ENCODE measurements around the gene LONRF3.

The LONRF3 gene

DNA sequence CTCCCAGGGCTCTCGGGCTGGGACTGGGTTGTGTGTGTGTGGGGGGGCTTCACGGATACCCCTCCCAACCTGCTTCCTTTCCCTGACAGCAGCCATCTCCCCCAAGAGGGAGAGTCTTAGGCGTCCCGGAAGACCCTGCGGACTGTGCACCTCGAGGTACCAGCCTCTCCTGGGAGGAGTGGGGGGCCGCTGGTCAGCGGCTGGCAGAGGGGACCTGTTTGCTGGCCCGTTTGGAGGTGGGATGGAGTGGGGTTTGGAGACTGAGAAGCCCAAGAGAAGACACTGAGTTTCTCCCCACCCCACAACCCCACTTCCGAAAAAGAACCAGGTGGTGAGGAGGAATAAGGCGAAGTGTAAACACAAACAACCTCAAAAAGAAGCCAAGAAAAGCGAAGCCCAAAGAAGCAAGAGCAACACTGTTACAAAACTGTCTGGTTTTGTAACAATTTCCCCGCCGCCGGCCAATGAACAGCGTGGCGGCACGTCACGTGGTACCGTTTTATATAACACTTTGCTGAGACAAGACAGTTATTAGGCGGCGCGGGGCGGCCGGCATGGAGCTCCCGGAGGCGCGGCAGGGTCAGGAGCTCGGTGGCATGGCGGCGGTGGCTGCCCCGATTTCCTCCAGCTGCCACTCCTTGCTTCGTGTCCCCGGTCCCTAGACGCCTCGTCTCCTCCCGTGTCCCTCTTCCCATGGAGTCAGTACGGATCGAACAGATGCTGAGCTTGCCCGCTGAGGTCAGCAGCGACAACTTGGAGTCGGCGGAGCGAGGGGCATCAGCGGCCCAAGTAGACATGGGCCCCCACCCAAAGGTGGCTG, at the start of gene LONRF3:
TSS of gene LONRF3 (plus strand) at position 531 of the 820 bp plus-strand sequence. CDS start at position 694, 163 bp downstream.
- DNase-seq = no peak

DNA sequence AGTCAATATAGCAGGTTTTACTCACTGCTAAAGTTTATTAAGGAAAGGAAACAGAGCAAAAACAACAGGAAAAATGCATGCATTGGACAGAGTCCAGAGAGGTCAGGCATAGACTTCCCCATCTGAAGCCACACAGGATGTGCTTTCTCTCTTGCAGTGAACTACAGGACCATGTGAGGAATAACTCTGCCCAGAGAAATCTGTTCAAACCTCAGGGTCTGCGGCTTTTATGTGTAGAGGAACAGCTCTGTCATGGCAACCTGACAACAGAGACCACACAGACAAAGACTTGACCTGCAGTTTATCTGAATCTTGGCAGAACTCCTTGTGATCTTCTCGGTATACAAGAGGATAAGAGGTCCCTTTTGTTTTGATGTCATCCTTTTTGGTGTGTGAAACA, 46.3 kb upstream of the LONRF3 start:
- DNase-seq = no peak

DNA sequence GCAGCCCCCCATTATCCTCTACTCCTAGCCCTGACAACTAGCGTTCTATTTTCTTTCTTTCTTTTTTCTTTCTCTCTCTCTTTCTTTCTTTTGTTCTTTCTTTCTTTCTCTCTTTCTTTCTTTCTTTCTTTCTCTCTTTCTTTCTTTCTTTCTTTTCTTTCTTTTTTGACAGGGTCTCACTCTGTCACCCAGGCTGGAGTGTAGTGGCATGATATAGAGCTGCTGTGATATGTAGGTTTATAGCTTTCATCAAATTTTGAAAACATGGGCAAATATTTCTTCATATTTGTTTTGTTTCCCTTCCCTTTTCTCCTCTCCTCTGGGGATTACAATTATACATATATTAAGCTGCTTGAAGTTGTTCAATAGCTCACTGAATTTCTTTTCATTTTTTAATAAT, 39.1 kb upstream of the LONRF3 start:
- no peak for DNase-seq

DNA sequence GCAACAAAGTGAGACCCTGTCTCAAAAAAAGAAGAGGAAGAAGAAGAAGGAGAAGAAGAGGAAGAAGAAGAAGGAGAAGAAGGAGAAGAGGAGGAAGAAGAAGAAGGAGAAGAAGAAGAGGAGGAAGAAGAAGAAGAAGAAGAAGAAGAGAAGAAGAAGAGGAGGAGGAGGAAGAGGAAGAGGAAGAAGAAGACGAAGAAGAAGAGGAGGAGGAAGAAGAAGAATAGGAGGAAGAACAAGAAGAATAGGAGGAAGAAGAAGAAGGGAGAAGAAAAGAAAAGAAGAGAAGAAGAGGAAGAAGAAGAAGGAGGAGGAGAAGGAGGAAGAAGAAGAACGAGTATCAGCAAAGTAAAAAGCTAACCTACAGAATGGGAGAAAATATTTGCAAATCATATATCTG, 33.3 kb upstream of the LONRF3 start:
- DNase-seq = no peak

DNA sequence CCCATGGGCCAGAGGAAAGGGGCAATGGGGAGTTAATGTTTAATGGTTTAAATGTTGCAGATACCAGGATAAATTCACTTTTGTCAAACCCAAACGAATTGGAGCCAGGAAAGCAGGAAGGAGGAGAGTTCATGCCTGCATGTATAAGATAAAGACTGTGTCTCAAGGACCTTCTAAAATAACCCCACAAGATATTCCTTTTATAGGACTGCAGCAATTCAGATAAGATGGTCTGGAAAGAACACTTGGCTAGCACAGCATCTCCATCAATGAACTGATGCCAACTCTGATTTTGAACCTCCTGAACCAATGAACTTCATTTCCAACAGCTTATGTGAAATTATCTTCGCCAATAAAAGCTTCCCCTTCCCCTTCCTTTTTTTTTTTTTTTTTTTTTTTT, 31.3 kb upstream of the LONRF3 start:
- DNase-seq = no peak

DNA sequence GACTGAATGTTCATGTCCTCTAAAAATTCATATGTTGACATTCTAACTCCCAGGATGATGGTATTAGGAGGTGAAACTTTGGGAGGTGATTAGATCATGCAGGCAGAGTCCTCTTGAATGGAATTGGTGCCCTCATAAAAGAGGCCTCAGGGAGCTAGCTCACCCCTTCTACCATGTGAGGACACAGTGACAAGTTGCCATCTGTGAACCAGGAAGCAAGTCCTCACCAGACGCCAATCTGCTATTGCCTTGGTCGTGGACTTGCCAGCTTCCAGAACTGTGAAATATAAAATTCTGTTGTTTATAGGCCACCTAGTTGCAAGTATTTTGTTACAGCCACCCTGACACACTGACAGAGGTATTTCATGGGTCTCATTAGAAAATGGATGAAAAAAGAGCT, 28.5 kb upstream of the LONRF3 start:
- no peak for DNase-seq

DNA sequence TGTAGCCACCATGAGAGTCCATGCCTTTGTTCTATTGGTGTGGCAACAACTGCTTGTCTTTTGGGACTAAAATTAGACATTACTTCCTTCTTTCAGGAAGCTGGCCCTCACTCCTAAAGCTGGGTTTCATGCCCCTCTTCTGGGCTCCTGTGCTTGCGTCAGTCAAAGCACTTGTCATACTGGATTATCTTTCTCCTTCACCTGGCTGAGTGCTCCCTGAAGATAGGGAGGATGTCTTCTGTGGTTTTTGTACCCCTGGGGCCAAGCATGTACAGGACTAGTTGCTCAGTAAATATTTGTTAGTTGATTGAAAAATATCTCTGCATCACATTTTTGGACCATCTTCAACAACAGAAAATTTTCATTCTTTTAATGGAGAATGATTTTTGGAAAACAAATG, 26.1 kb upstream of the LONRF3 start:
- no peak for DNase-seq

DNA sequence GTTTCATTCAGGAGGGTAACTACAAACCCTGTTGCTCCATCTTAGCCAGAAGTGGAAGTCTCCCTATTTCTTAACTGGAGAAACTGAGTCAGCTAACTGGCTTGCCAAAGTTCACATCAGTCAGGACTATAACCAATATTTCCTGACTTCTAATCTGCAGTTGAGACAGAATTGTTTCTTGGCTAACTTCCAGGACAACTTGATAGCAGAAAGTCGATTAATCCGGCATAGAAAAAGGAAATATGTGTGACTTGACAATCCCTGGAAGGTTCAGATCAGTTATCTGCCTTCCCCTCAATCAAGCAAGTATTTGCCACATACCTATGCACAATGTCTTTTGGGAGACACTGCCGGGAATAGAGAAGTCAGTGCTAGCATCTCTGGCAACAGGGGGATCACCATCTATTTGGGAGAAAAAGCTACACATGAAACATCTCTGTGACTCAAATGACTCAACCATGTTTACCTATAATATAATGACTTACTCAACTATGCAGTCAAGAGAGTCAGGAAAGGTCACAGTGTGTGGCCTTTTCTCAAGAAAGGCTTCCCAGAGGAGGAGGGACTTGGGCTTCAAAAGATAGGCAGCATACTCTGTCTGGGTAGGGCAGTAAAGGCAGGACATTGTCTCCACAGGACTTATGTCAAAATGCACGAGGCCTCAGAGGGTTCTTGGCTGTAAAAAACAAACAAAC, 12.4 kb upstream of the LONRF3 start:
- no peak for DNase-seq

DNA sequence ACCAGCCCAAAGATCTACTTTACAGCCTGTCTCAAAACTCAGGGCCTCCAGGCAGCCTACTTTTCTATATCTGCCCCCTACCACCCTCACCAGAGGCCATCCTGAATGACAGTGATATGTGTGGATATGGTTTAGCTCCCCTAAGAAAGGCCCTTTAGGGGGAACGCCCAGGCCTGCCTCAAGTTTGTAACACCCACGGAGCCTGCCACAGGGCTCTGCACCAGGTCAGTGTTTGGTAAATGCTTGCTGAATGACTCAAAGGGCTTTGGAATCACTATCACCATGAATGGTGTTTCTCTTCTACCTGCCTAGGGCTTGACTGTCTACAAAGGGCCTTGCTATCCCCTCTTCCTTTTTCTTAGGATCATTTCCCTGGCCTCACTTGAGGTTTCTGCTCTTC, 11.3 kb upstream of the LONRF3 start:
- DNase-seq = no peak

DNA sequence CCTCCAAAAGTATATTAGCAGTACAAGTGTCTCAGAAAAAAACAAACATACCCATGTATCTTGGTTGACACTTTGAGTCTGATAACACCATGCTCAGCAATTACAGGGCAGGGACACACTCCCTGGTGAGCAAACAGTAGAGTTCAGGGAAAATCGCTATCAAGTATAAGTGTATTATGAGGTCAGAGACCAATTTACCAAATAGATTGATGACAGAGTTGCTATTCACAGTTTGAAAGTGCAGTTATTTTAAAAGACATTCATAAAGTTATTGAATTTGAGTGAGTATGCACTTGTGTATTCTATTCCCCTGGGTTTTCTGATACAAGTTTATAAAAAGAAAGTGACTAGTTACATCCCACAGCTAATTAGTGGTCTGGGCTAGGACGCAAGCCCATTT, 10.2 kb upstream of the LONRF3 start:
- no peak for DNase-seq

DNA sequence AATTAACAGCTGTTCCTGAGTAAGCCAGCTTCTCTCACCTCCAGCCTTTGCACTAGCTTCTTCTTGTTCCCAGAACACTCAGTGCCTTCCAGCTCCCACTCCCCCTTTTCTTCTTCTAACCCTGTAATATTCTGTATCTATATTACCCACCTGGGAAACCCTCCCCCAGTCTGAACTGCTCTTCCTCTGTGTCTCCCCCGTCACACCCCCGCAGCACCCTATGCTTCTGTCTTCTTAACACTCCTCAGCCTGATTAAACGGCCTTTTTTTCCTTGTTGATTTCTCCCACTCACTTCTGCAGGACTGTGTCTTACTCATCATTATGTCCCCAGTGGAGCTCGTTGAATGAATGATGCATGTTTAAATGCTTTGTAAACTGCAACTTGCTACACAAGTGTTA, 9.0 kb upstream of the LONRF3 start:
- DNase-seq = no peak

DNA sequence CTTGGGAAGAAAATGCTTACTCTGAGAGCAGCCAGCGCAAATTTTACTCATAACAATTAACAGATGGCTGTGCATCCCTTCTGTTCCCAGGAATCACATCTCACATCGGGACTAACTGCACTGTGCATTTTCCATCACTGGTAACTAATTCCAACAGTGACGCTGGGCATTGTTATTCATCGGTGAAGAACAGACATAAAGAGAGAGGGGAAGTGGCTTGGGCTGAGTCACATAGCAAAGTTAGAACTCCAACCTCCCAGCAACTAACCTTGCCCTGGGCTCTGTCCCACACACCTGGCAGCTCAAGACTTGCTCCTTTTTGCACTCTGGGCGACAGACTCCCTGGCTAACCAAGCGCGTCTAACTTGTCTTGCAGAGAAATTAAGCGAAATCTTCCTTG, 6.4 kb upstream of the LONRF3 start:
- DNase-seq = no peak

DNA sequence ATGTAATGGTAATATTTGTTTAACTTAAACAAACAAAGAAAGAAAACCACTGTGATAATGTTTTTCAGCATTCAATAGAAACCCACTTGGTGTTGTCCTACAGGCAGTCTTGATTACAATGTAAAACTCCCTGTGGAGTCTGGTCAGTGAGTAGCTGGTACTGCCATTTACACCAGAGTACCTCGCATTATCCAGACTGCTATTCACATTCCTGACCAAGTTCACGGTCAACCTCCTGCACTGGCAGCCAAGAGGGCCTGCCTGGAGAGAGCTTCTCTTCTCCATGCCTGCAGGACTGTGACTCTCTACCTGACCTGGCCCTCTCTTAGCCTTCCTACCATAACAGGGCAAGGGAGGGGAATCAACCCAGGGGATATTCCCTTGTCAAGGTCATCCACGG, 2.9 kb upstream of the LONRF3 start:
- DNase-seq = no peak

DNA sequence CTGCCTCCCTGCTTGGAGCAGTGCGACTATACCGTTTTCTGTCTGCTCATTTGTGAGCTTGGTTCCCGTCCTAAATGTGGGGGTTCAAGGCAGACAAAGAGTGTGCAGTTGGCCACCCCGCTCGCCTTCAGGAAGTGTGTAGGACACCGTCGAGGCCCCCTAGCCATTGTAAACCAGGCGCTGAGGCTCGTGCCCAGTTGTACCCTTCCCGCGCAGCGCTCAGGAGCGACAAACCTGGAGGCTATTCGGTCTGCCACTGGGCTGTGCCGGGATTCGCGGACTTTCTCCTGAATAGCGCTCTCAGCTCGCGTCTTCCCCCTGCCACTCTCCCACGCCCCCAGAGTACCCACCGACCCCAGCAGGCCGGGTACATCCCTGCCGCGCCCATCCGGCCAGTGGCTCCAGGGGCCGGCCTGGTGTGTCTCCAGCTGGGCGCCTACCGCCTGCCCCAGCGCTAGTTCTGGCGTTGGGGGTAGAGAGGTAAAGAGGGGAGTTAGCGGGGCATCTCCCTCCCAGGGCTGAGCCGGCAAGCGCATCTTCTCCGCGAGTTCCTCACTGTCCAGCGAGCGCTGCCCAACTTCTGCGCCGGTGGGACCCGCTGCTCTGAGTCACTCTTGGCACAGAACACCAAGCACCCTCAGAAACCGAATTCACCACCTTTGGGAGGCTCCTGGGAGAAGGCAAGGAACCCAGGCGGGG, 880 bp upstream of the LONRF3 start:
- DNase-seq = no peak

DNA sequence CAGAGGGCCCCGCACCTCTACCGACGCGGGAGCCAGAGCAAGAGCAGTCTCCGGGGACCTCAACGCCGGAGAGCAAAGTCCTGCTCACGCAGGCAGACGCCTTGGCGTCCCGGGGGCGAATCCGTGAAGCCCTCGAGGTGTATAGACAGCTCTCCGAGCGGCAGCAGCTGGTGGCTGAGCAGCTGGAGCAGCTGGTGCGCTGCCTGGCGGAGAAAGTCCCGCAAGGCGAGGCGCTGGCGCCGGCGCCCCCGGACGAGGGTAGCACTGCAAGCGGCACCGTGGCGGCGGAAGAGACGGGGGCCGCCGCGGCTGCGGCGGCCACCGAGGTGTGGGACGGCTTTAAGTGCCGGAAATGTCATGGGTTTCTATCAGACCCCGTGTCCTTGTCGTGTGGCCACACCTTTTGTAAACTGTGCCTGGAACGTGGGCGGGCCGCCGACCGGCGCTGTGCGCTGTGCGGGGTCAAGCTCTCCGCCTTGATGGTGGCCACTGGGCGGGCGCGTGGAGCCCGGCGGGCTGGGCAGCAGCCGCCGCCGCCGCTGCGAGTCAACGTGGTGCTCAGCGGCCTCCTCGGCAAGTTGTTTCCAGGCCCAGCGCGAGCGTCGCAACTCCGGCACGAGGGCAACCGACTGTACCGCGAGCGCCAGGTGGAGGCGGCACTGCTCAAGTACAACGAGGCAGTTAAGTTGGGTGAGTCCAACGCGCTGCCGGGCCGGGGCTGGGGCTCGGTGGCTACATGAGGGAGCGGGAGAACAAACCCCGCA, 672 bp downstream of the LONRF3 start:
- no peak for DNase-seq

DNA sequence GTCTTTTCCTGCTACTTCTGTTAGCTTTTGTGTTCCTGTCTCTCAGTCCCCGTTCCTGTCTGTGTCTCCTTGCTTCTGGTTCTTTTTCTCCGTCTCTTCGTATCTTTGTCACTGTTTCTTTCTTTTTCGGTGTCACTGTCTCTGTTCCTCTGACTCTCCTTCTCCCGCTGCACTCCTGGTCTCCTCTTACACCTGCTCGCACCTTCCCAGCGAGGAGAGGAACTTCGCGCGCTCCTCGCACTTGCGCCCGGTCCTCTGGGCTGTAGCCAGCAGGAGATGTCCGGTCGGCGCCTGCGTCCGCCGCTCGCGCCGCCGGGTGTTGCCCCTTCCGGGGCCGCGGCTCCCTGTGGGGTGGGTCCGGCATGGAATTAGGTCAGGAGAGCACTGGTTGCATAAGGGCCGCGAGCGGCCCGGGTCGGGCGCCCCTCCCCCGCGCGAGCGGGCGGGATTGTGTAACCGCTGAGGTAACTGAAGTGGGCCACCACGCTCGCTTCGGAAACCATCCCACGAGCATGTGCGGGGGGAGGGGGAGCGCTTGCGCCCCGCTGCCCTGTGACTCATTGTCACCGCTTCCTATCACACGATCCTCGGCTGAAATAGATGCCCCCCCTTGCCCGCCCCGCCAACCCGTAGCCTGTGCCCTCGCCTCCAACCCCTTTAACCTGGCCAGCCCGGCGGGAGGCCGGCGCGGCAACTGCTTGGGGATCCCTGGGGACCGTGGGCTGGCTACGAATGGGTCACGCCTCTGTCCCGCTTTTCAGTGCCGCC, 1.6 kb downstream of the LONRF3 start:
- no peak for DNase-seq

DNA sequence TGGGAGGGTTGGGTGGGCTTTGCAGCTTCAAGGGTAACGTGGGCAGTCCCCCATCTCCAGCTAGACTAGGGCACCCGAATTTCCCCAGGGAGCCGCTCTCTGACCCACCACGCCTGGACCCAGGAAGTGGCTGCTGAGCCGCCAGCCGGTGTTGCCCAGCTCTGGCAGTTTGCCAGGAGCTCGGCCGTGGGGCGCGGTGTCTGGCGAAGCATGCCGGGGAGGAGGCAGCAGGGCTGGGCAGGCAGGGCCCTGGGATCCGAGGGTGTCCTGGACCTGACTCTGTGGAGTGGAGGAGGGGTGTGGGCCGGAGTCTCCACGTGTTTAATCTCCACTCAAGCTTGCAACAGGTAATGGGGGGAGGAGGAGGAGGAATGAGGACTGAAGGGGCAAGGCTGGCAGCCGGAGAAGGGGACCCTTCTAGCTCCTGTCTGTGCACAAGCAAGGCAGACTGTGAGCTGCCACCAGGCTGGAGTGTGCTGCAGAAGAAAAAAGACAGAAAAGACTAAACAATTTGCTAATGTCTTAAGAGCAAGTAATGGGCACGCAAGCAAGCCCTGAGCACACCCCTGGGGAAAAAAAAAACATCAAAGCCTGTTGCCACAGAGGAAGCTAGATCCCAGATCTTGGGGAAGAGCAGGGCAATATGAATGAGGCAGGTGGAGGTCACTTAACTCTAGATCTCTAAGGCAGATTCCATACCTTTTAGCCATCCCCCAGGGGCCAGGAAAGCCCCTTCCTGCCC, 2.4 kb downstream of the LONRF3 start:
- no peak for DNase-seq

DNA sequence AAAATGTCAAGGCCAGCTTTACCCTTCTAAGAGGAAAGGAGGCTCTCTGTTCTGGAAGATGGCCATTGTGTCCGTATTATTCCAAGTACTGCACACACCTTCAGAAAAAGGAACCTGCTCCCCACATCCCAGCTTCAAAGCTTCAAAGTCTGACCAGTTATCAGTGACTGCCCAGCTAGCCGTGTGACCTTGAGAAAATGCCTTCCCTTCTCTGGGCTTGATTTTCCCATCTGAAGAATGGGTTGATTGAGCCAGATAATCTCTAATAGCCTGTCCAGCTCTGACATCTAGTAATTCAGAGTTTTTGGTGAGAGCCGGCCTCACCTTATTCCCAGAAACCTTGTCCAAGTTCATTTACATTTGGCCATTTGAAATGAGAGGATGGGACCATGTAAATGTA, 3.0 kb downstream of the LONRF3 start:
- DNase-seq = no peak

DNA sequence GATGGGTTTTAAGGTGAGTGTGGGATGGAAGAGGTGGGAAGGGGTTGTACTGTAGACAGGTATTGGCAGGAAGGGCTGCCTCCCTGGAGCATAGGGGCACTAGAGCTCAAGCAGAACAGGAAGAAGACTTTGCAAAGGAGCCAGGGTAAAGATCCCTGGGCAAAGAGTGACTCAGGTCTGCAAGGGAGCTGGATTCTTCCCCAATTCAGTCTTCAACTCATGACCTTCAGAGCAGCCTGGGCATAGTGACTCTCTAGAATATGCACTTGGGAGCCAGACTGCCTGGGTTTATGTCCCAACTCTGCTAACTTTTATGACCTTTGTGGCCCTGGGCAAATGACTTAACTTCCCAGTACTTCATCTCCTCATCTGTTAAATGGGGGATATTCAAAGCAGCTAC, 4.0 kb downstream of the LONRF3 start:
- no peak for DNase-seq

DNA sequence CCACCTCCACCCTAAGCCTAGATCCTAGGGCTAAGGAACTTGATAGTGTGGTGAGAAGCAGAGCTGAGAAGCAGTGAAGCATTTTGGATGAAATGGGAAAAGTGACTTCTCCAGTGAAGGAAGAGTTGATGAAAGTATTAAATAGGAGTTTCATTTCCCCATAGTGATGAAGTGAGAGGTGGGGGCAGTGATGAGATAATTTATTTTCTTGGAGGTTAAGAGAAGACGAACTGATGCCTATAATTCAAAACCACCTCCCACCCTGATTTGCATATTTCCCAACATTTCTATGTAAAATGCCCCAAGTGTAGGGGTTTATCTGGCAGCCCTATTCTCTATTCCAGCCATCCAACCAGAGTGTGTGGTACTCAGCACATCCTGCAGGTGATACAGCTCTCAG, 6.3 kb downstream of the LONRF3 start:
- DNase-seq = no peak

DNA sequence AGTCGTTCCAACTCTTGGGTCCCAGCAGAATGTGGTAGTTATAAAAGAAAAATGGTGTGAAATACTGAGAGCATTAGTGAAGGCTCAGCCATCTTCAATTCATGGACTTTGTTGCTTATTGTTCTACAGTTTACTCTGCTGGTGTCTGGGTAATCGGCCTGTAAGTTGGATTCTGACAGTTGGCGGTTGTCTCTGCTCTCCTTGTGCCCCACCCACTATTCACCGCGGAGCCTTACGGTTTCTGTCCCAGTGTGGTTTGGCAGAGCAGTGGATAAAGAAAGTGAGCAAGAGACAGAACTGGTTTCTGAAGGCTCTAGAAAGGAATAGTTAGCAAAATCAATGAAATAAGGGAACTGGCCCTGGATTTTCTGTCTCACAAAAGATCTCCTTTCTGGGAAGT, 9.1 kb downstream of the LONRF3 start:
- no peak for DNase-seq

DNA sequence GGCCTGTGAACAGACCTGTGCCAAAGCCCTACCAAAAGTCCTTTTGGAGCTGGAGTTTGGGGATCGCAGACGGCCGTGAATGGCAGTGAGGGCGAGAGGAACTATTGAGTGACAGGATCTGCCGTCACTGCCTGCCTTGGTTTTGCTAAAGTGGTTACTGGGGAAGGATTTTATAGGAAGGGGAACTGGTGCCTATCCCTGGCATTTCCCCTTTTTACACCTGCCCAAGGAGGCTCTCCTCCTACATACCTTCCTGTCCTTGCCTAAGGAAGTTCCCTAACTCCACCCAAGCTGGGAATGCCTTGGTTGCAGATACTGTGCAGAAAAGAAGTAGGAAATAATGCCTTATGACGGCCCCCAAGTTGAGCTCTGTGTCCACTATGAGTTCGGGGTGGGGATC, 14.5 kb downstream of the LONRF3 start:
- no peak for DNase-seq
